Nephron progenitor cell (in vitro differentiated cells): ENCODE data around the gene ANKRD33B.

Source experiments
- DNase-seq: peaks from one replicate; pipeline ENCODE4 v3.0.0; 2021
- H3K27ac Mint-ChIP-seq: 2 replicates; pipeline ENCODE4 v1.8.0; 2021; ENCODE audit warnings: mild to moderate bottlenecking, moderate library complexity, mixed read lengths
- H3K27me3 Mint-ChIP-seq: 2 replicates; pipeline ENCODE4 v1.8.0; 2021; ENCODE audit warnings: mild to moderate bottlenecking, low read depth, mixed read lengths; ENCODE audit not compliant: poor library complexity
- H3K36me3 Mint-ChIP-seq: 2 replicates; pipeline ENCODE4 v1.8.0; 2021; ENCODE audit warnings: low read depth, mixed read lengths
- H3K4me1 Mint-ChIP-seq: 2 replicates; pipeline ENCODE4 v1.8.0; 2021; ENCODE audit warnings: mixed read lengths
- H3K4me3 Mint-ChIP-seq: 2 replicates; pipeline ENCODE4 v1.8.0; 2021; ENCODE audit warnings: mild to moderate bottlenecking, moderate library complexity, mixed read lengths
- H3K9me3 Mint-ChIP-seq: 2 replicates; pipeline ENCODE4 v1.8.0; 2021; ENCODE audit warnings: mild to moderate bottlenecking, moderate library complexity, mixed read lengths
- TF ChIP-seq, protein P1 (sequence below): fragments of 200-600 bp; sonication (generic); IDR thresholded peaks from 2 replicates; pipeline ENCODE4 v1.5.0; 2021; ENCODE audit warnings: antibody characterized with exemption

Gene ANKRD33B

DNA sequence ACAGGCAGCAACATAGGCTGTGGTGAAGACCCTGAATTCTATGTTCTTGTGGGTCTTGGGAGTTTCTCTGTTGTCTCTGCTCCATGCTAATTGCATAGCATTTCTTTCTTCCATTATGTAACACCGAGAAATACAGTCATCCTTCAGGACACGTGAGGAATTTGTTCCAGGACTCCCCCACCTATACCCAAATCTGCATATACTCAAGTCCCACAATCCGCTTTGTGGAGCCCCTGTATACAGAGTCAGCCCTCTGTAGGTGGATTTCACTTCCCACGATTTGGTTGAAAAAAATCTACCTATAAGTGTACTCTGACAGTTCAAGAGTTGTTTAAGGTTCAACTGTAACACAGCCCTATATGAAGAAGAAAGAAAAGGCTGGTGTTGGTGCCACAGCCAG is 22.1 kb downstream of the ANKRD33B start:
- no peak overlapping the region for H3K27ac Mint-ChIP-seq
- H3K4me1 Mint-ChIP-seq, result peaks cover 16% of the 10 kb centered on the region
- H3K36me3 Mint-ChIP-seq, result no peaks in the 10 kb centered on the region
- no peak for DNase-seq
- peaks cover 7% of the 10 kb centered on the region for H3K27me3 Mint-ChIP-seq
- TF ChIP-seq, protein P1, sequence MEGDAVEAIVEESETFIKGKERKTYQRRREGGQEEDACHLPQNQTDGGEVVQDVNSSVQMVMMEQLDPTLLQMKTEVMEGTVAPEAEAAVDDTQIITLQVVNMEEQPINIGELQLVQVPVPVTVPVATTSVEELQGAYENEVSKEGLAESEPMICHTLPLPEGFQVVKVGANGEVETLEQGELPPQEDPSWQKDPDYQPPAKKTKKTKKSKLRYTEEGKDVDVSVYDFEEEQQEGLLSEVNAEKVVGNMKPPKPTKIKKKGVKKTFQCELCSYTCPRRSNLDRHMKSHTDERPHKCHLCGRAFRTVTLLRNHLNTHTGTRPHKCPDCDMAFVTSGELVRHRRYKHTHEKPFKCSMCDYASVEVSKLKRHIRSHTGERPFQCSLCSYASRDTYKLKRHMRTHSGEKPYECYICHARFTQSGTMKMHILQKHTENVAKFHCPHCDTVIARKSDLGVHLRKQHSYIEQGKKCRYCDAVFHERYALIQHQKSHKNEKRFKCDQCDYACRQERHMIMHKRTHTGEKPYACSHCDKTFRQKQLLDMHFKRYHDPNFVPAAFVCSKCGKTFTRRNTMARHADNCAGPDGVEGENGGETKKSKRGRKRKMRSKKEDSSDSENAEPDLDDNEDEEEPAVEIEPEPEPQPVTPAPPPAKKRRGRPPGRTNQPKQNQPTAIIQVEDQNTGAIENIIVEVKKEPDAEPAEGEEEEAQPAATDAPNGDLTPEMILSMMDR, result no peak
- H3K4me3 Mint-ChIP-seq, result no peak overlapping the region
- H3K9me3 Mint-ChIP-seq, result peaks cover 4% of the 10 kb centered on the region

DNA sequence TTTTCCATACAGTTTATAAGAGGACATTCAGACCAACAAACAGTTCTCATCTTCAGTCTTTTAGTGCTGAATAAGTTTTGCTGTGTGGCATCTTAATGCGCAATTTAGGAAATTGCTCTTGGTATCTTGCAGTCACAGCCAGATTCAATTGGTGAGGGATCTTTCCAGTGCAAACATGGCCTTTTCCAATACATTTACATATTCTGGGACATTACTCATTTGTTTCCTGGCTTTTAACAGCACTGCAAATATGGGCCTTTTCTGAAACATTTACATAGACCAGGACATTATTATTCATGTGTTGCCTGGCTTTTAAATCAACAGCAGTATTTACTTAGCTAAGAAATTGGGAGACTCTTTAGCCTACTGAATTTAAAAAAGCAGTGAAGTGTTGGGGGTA is 22.7 kb downstream of the ANKRD33B start:
- no peaks in the 10 kb centered on the region for H3K36me3 Mint-ChIP-seq
- H3K9me3 Mint-ChIP-seq, result peaks cover 4% of the 10 kb centered on the region
- H3K4me1 Mint-ChIP-seq, result peaks cover 16% of the 10 kb centered on the region
- peaks cover 7% of the 10 kb centered on the region for H3K27me3 Mint-ChIP-seq
- H3K4me3 Mint-ChIP-seq, result no peak overlapping the region
- no peak for DNase-seq
- H3K27ac Mint-ChIP-seq, result no peak overlapping the region
- TF ChIP-seq, protein P1, result no peak

DNA sequence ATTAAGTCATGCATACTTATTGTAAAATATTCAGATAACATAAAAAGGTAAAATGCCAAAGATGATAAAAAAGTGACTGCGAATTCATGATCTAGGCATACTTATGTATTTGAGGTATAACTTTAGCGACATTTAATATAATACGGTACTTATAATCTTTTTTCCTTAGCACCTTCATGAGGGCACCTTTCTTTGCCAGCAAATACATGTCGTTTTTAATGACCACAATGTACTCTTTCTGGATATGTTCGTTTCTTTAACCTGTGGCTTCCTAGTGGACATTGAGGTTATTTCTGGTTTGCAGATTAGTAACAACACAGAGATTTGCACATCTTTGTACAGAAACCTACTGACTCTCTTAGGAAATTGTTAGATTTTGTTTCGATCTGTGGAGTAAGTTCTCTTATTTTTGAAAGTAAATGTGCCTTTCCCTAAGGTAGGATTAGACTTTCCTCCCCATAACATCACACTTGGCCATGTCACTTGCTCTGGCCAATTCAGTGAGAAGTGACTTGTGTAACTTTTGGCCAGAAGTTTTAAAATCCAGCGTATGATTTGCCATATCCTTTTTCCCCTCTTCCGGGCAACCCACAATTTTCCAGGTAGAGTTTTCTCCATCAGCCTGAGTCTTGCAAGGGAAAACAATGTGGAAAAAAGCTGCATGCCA is 24.4 kb downstream of the ANKRD33B start:
- TF ChIP-seq, protein P1, result no peak
- Mint-ChIP-seq H3K4me3 (no peak overlapping the region), H3K4me1 (peaks cover 22% of the 10 kb centered on the region), H3K9me3 (peaks cover 4% of the 10 kb centered on the region), H3K27ac (no peak overlapping the region), H3K36me3 (no peaks in the 10 kb centered on the region), H3K27me3 (peaks cover 9% of the 10 kb centered on the region)
- no peak for DNase-seq

DNA sequence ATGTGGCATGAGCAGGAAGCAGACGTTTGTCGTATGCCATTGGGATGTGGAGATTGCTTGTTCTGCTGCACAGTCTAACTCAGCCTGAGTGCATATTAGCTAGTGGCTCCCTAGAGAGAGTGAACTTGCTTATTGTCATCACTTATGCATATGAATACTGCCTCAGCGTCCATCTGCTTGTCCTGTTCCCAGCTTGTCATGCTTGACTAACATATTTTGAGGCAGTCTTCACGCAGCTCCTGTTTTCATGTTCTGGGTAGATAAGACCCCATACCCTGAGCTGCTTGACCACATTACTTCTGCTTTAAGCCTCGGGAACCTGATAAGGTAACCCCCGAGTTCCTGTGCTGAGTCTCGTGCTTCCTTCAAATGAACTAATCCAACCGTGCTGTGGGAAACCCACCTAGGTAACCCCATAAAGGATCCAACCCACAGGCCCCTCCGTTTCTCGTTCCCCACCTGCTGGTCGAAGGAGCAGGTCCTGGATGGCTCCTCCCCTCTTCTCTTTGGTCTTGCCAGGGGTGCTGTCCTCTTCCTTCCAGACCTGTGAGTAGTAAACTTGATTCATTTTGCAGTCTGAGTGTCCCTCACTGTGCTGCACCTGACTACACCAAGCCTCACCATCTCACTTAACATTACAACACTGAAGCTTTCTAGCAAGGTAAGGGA is 25.0 kb downstream of the ANKRD33B start:
- no peak overlapping the region for H3K27ac Mint-ChIP-seq

DNA sequence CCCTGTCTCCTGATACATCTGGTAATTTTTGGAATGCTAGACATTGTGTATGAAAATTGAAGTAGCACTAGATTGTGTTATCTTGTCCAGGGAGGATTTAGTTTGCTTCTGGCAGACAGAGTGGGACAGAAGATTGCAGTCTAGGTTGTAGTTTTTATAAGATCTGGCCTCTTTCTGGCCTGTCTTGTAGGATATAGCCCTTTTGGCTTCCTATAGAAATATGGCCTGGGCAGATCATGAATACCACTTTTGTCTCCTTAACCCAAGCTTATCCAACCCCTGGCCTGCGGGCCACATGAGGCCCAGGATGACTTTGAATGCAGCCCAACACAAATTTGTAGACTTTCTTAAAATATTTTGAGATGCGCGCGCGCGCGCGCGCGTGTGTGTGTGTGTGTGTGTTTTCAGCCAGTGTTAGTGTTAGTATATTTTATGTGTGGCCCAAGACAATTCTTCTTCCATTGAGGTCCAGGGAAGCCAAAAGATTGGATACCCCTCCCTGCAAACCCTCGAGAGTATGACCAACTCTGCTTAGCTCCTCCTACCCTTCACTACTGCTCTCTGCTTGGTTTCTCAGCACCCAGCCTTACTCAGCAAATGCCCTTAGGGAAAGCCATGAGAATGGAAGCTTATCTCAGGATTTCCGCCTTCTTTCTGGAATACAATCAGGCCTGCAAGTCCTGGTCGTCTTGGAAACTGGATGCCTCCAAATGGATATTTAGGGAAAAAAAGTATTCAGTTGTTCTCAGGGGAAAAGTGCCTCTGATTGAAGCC is 26.5 kb downstream of the ANKRD33B start:
- Mint-ChIP-seq H3K36me3 (no peaks in the 10 kb centered on the region), H3K27me3 (peaks cover 13% of the 10 kb centered on the region), H3K4me3 (no peak overlapping the region), H3K27ac (peak overlapping the region; percentile 40), H3K4me1 (peaks cover 20% of the 10 kb centered on the region), H3K9me3 (peaks cover 4% of the 10 kb centered on the region)
- TF ChIP-seq, protein P1, result no peak
- no peak for DNase-seq

More for the DNA sequence above, 25.0 kb downstream of the ANKRD33B start:
- peaks cover 17% of the 10 kb centered on the region for H3K4me1 Mint-ChIP-seq
- TF ChIP-seq, protein P1, result no peak
- DNase-seq, result no peak
- H3K27me3 Mint-ChIP-seq, result peaks cover 9% of the 10 kb centered on the region
- no peaks in the 10 kb centered on the region for H3K36me3 Mint-ChIP-seq
- no peak overlapping the region for H3K4me3 Mint-ChIP-seq
- peaks cover 4% of the 10 kb centered on the region for H3K9me3 Mint-ChIP-seq
